Liver (tissue), 9 donors: ENCODE measurements around the gene SMYD2. TPM values are rescaled to one million over a fixed set of nuclear protein-coding genes. Genes with fewer than 3 reads are reported as not detected.

Experiments
- DNase-seq: peaks from one replicate; pipeline ENCODE4 v3.0.0-alpha.2; 2017; ENCODE audit warnings: low spot score
- H3K27ac ChIP-seq, 2 donors: one replicate each; pipeline ENCODE4 v1.7.0; 2013; ENCODE audit warnings: inconsistent platforms in 2 of 2, low read length in 2 of 2, control low read depth in 1 of 2, low read depth in 1 of 2, mild to moderate bottlenecking in 1 of 2
- H3K27me3 ChIP-seq, 4 donors: one replicate each; pipeline versions ENCODE4 v1.6.1 to v1.7.0; 2013; ENCODE audit warnings: low read length in 3 of 4, inconsistent platforms in 1 of 4, mild to moderate bottlenecking in 1 of 4, moderate library complexity in 1 of 4; ENCODE audit not compliant: control insufficient read depth in 4 of 4, insufficient read depth in 4 of 4
- H3K36me3 ChIP-seq, 4 donors: one replicate each; pipeline versions ENCODE4 v1.6.1 to v1.7.0; 2013; ENCODE audit warnings: low read length in 3 of 4, mild to moderate bottlenecking in 3 of 4, low read depth in 1 of 4, moderate library complexity in 1 of 4; ENCODE audit not compliant: control insufficient read depth in 4 of 4, insufficient read depth in 3 of 4
- H3K4me1 ChIP-seq, 4 donors: one replicate each; pipeline versions ENCODE4 v1.6.1 to v1.7.0; 2013; ENCODE audit warnings: low read length in 3 of 4, mild to moderate bottlenecking in 3 of 4, moderate library complexity in 1 of 4; ENCODE audit not compliant: control insufficient read depth in 4 of 4, insufficient read depth in 4 of 4
- H3K4me3 ChIP-seq, 3 donors: one replicate each; pipeline versions ENCODE4 v1.6.1 to v1.7.0; 2013; ENCODE audit warnings: low read length in 3 of 3, control low read depth in 1 of 3, low read depth in 1 of 3, mild to moderate bottlenecking in 1 of 3
- H3K9ac ChIP-seq, 2 donors: one replicate each; pipeline ENCODE4 v1.7.0; 2013; ENCODE audit warnings: low read length in 2 of 2, mild to moderate bottlenecking in 2 of 2, moderate library complexity in 2 of 2, control low read depth in 1 of 2, low read depth in 1 of 2
- H3K9me3 ChIP-seq, 4 donors: one replicate each; pipeline versions ENCODE4 v1.6.1 to v1.7.0; 2013; ENCODE audit warnings: low read length in 3 of 4; ENCODE audit not compliant: control insufficient read depth in 4 of 4
- EGR1 ChIP-seq, 2 donors: IDR thresholded peaks; 2 replicates each; pipeline ENCODE4 v1.6.1; 2016 to 2018; ENCODE audit warnings: antibody characterized with exemption in 2 of 2, low read depth in 2 of 2
- FOXA1 ChIP-seq: IDR thresholded peaks from 2 replicates; pipeline ENCODE4 v1.6.1; 2016; ENCODE audit warnings: antibody characterized with exemption
- FOXA2 ChIP-seq: IDR thresholded peaks from 2 replicates; pipeline ENCODE4 v1.6.1; 2016; ENCODE audit warnings: antibody characterized with exemption
- HNF4A ChIP-seq, 2 donors: conservative IDR thresholded peaks; 2 replicates each; pipeline ENCODE4 v1.6.1; 2016; ENCODE audit warnings: antibody characterized with exemption in 2 of 2, mild to moderate bottlenecking in 2 of 2
- JUND ChIP-seq, 2 donors: IDR thresholded peaks; 2 replicates each; pipeline ENCODE4 v1.6.1; 2016; ENCODE audit warnings: antibody characterized with exemption in 2 of 2
- NR2F2 ChIP-seq: IDR thresholded peaks from 2 replicates; pipeline ENCODE4 v1.6.1; 2016; ENCODE audit warnings: antibody characterized with exemption
- RAD21 ChIP-seq, 2 donors: IDR thresholded peaks; 2 replicates each; pipeline ENCODE4 v1.6.1; 2016; ENCODE audit warnings: antibody characterized with exemption in 2 of 2, mild to moderate bottlenecking in 2 of 2
- SP1 ChIP-seq: IDR thresholded peaks from 2 replicates; pipeline ENCODE4 v1.6.1; 2018; ENCODE audit warnings: antibody characterized with exemption, mild to moderate bottlenecking
- TAF1 ChIP-seq: conservative IDR thresholded peaks from 2 replicates; pipeline ENCODE4 v1.6.1; 2016; ENCODE audit warnings: antibody characterized with exemption, mild to moderate bottlenecking
- YY1 ChIP-seq: IDR thresholded peaks from 2 replicates; pipeline ENCODE4 v1.6.1; 2016; ENCODE audit warnings: antibody characterized with exemption, mild to moderate bottlenecking
- WGBS: extraction: QIAGEN DNeasy Blood & Tissue Kit; methylation state at CpG from one replicate; pipeline ENCODE4 v1.1.7; 2013; 5-methylcytosine and 5-hydroxymethylcytosine counted together
- polyA plus RNA-seq, 2 donors: library from polyadenylated mRNA; stranded (reverse) in 1 of 2; unstranded in 1 of 2; fragments of 200-250 nt in 1 of 2; fragments of >200 nt in 1 of 2; fragmentation: Nextera tagmentation in 1 of 2; extraction: Ambion mirVana in 1 of 2; gene quantifications; one replicate each; pipeline versions ENCODE4 v1.2.1 to v1.2.3, GENCODE V29; 2013 to 2015
- total RNA-seq, 2 donors: library from RNA; depleted of rRNA; stranded (reverse); fragments of >200 nt; gene quantifications; one replicate each; pipeline ENCODE4 v1.2.3, GENCODE V29; 2014
- TF ChIP-seq, protein P1 (sequence below): IDR thresholded peaks from 2 replicates; pipeline ENCODE4 v1.6.1; 2016; ENCODE audit warnings: antibody characterized with exemption
- TF ChIP-seq, protein P2 (sequence below): fragments of 150-350 bp; IDR thresholded peaks from 2 replicates; pipeline ENCODE4 v1.5.1; 2017; ENCODE audit warnings: improper control_type of control experiment, low read depth, low read length; ENCODE audit not compliant: missing input control
- TF ChIP-seq, protein P3 (sequence below): IDR thresholded peaks from 2 replicates; pipeline ENCODE4 v1.6.1; 2016; ENCODE audit warnings: antibody characterized with exemption
- donor health status: healthy.
- donor health status: healthy.
- donor health status: healthy.
- donor health status: healthy.
- donor health status: healthy.

The SMYD2 gene
- total and polyA plus RNA-seq, 4 donors: 11.9 to 20.2 (median 17.2) TPM

DNA sequence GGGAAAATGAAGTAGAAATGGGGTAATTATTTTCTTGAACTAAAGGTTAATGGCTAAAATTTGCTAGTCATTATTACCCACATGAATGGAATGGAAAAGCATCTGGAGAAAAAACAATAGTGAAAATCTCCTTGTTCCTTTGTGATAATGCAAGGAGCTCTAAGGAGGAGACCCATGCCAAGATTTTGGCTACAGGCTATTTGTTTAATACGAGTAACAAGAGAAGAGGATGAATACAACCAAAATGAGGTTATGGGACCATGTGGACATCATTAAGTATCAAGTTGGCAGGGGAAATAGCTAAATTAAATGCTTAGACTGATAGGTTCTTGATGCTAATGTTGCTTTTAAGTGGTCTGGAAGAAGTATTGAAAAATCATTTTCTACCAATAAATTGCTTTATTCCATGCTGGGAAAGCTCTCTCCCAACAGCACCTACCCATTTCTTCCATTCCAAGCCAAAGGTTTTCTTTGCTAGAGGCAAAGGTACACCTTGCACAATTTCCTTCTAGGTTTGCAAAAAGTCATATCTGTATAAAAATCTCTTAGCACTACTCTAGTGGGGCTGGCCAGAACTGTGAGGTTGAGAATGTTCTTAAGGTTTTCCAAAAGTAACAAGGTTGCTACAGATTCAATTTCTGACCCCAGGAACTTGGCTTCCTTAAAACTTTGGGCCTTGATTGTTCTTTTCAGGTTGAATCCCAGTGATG, 100.2 kb downstream of the SMYD2 start:
- no peaks in the 10 kb centered on the region for H3K36me3 ChIP-seq
- 65% methylated on average over 1 of the region's 1 CpG for WGBS
- no peaks in the 10 kb centered on the region for H3K9me3 ChIP-seq
- DNase-seq: no peak
- TF ChIP-seq, protein P1, sequence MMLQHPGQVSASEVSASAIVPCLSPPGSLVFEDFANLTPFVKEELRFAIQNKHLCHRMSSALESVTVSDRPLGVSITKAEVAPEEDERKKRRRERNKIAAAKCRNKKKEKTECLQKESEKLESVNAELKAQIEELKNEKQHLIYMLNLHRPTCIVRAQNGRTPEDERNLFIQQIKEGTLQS: no peak
- no peak for TF ChIP-seq JUND (IDR thresholded peaks at IDR 0.05)
- TF ChIP-seq, protein P2, sequence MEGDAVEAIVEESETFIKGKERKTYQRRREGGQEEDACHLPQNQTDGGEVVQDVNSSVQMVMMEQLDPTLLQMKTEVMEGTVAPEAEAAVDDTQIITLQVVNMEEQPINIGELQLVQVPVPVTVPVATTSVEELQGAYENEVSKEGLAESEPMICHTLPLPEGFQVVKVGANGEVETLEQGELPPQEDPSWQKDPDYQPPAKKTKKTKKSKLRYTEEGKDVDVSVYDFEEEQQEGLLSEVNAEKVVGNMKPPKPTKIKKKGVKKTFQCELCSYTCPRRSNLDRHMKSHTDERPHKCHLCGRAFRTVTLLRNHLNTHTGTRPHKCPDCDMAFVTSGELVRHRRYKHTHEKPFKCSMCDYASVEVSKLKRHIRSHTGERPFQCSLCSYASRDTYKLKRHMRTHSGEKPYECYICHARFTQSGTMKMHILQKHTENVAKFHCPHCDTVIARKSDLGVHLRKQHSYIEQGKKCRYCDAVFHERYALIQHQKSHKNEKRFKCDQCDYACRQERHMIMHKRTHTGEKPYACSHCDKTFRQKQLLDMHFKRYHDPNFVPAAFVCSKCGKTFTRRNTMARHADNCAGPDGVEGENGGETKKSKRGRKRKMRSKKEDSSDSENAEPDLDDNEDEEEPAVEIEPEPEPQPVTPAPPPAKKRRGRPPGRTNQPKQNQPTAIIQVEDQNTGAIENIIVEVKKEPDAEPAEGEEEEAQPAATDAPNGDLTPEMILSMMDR: no peak
- TF ChIP-seq HNF4A (conservative IDR thresholded peaks at IDR 0.05): no peak
- no peak for TF ChIP-seq FOXA1
- no peak for TF ChIP-seq SP1
- no peak for TF ChIP-seq EGR1 (IDR thresholded peaks at IDR 0.05; ENCODE audit: low read depth in 2 of 2)
- TF ChIP-seq NR2F2: no peak
- no peak for TF ChIP-seq TAF1
- TF ChIP-seq FOXA2: no peak
- TF ChIP-seq RAD21 (IDR thresholded peaks at IDR 0.05): no peak
- no peaks in the 10 kb centered on the region for H3K4me1 ChIP-seq
- no peak overlapping the region for H3K9ac ChIP-seq
- no peak overlapping the region for H3K4me3 ChIP-seq
- H3K27me3 ChIP-seq: no peaks in the 10 kb centered on the region
- no peak overlapping the region for H3K27ac ChIP-seq

DNA sequence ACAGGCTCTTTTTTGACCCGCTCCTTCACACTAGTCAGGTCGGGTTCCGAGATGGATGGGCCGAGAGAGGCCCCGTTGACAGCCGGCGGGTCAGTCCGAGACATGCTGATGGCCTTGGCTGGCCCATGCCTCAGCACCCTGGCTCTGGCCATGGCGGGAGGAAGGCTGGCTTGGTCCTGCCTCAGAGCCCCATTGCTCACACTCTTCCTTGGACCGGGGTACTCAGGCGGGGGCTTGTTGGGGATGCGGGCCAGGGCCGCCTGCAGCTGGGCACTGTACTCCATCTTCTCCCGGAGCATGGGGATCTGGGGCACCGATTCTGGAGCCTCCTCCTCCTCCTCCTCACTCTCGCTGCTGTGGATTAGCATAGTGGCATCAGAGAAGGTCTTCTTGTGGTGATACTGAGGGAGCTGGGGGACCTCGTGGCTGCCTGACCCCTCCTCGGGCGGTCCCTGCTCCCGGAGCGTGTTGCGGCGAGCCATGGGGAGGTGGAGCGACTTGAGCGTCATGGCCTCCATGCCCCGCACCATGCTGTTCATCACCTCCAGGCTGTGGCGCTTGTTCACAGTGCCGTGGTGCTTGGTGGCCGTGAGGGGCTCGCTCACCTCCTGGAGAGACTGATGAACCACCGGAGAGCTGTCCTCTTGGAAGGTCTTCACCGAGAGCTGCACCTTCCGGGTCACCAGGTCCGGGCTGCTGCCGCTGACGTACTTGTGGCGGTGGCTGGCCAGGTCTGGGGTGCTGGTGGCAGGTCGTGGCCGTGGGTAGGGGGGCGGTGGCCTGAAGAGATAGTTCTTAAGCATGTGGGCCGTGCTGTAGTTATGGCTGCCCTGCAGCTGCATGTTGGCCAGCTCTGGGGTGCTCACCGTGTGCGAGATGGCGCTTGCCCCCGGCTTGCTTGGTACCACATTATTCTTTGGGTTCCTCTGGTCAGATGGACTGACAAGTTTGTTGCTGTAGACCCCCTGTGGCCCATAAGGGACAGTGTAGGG, 102.7 kb downstream of the SMYD2 start:
- no peak for DNase-seq
- Histone ChIP-seq H3K27me3 (no peaks in the 10 kb centered on the region), H3K27ac (no peak overlapping the region), H3K36me3 (no peaks in the 10 kb centered on the region), H3K9ac (no peak overlapping the region), H3K4me3 (no peak overlapping the region), H3K4me1 (no peaks in the 10 kb centered on the region), H3K9me3 (no peaks in the 10 kb centered on the region)
- TF ChIP-seq, protein P3, sequence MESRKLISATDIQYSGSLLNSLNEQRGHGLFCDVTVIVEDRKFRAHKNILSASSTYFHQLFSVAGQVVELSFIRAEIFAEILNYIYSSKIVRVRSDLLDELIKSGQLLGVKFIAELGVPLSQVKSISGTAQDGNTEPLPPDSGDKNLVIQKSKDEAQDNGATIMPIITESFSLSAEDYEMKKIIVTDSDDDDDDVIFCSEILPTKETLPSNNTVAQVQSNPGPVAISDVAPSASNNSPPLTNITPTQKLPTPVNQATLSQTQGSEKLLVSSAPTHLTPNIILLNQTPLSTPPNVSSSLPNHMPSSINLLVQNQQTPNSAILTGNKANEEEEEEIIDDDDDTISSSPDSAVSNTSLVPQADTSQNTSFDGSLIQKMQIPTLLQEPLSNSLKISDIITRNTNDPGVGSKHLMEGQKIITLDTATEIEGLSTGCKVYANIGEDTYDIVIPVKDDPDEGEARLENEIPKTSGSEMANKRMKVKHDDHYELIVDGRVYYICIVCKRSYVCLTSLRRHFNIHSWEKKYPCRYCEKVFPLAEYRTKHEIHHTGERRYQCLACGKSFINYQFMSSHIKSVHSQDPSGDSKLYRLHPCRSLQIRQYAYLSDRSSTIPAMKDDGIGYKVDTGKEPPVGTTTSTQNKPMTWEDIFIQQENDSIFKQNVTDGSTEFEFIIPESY: no peak
- TF ChIP-seq EGR1 (IDR thresholded peaks at IDR 0.05; ENCODE audit: low read depth in 2 of 2) (no peak), YY1 (no peak)
- TF ChIP-seq, protein P1: no peak
- whole genome bisulfite sequencing: 96% methylated on average over 45 of the region's 45 CpGs
